Upper lobe of right lung (tissue), 1 donor: ENCODE measurements around the gene NAALADL2. TPM values are rescaled to one million over a fixed set of nuclear protein-coding genes. Genes with fewer than 3 reads are reported as not detected.

Experiments used
- ATAC-seq: fragments of 200-7000 bp; cut with Tn5 transposase; one replicate; pipeline ENCODE4 v1.9.1; 2020; ENCODE audit warnings: mild to moderate bottlenecking, moderate library complexity
- DNase-seq: peaks from one replicate; pipeline ENCODE4 v3.0.0-alpha.2; 2020
- H3K27ac ChIP-seq: fragments of 200-600 bp; one replicate; pipeline ENCODE4 v1.8.0; 2022
- H3K27me3 ChIP-seq: fragments of 200-600 bp; one replicate; pipeline ENCODE4 v1.8.0; 2022; ENCODE audit warnings: mild to moderate bottlenecking
- H3K36me3 ChIP-seq: fragments of 200-600 bp; one replicate; pipeline ENCODE4 v1.8.0; 2022
- H3K4me1 ChIP-seq: fragments of 200-600 bp; one replicate; pipeline ENCODE4 v1.8.0; 2022
- H3K4me3 ChIP-seq: fragments of 200-600 bp; one replicate; pipeline ENCODE4 v1.8.0; 2022; ENCODE audit warnings: mild to moderate bottlenecking
- H3K9me3 ChIP-seq: fragments of 200-600 bp; one replicate; pipeline ENCODE4 v1.8.0; 2022
- intact Hi-C: fragments of 100-400 bp; cut with DNase I; formaldehyde crosslinking; loops from one replicate; pipeline ENCODE4 v1.11.0; 2022
- total RNA-seq: library from RNA; stranded (reverse); fragmentation: NEBNext Ultra II Directional; extraction: Animal tissue kit (Norgen Biotek cat#: 25700); gene quantifications from one replicate; pipeline ENCODE4 v1.2.1, GENCODE V29; 2021
- TF ChIP-seq, protein P1 (sequence below): fragments of 200-600 bp; IDR thresholded peaks from one replicate; pipeline ENCODE4 v1.8.0; 2022; ENCODE audit warnings: antibody characterized with exemption
- donor health status: DM: no; HTN: yes; CAD: no; lungs with severe emphysema.

NAALADL2 gene
- total RNA-seq, 1 donor from 2014 or later: 8.5 TPM

- intact Hi-C loops: no loop called here
- no peak for ATAC-seq
These were observed 37.7 kb upstream of the NAALADL2 start for GRCh38 chr3:174821477-174821876.

GRCh38 chr3:174822320-174822719 is 36.8 kb upstream of the NAALADL2 start:
- intact Hi-C loops: no loop called here
- H3K27ac ChIP-seq: no peak overlapping the region
- no peak overlapping the region for H3K4me3 ChIP-seq
- DNase-seq: no peak
- H3K27me3 ChIP-seq: no peaks in the 10 kb centered on the region
- H3K4me1 ChIP-seq: no peaks in the 10 kb centered on the region
- H3K9me3 ChIP-seq: no peaks in the 10 kb centered on the region
- TF ChIP-seq, protein P1, sequence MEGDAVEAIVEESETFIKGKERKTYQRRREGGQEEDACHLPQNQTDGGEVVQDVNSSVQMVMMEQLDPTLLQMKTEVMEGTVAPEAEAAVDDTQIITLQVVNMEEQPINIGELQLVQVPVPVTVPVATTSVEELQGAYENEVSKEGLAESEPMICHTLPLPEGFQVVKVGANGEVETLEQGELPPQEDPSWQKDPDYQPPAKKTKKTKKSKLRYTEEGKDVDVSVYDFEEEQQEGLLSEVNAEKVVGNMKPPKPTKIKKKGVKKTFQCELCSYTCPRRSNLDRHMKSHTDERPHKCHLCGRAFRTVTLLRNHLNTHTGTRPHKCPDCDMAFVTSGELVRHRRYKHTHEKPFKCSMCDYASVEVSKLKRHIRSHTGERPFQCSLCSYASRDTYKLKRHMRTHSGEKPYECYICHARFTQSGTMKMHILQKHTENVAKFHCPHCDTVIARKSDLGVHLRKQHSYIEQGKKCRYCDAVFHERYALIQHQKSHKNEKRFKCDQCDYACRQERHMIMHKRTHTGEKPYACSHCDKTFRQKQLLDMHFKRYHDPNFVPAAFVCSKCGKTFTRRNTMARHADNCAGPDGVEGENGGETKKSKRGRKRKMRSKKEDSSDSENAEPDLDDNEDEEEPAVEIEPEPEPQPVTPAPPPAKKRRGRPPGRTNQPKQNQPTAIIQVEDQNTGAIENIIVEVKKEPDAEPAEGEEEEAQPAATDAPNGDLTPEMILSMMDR: no peak
- no peaks in the 10 kb centered on the region for H3K36me3 ChIP-seq
- no peak for ATAC-seq

More at GRCh38 chr3:174821477-174821876, 37.7 kb upstream of the NAALADL2 start:
- no peaks in the 10 kb centered on the region for H3K27me3 ChIP-seq
- DNase-seq: no peak
- no peak overlapping the region for H3K4me3 ChIP-seq
- no peaks in the 10 kb centered on the region for H3K36me3 ChIP-seq
- no peaks in the 10 kb centered on the region for H3K4me1 ChIP-seq
- no peaks in the 10 kb centered on the region for H3K9me3 ChIP-seq
- TF ChIP-seq, protein P1: no peak
- no peak overlapping the region for H3K27ac ChIP-seq

DNA sequence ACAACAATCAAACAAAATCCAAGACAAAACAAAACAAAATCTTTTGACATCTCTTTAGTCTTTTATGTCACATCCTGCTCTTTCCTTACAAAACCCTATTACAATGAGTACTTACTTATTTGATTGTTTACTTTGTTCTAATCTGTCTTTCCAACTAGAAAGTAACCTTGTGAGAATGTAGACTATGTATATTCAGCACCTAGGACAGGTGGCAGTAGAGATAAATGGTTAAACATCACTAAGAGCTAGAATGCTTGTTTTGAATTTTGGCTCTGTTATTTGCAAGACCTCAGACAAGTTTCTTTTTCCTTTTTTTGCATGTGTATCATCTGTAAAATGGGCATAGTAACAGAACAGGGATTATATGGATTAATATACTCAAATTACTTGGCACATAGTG is 33.1 kb upstream of the NAALADL2 start:
- ATAC-seq (no peak), DNase-seq (no peak)
- intact Hi-C loops: no loop called here
- no peaks in the 10 kb centered on the region for H3K4me1 ChIP-seq
- H3K27ac ChIP-seq: no peak overlapping the region
- no peak overlapping the region for H3K4me3 ChIP-seq
- no peaks in the 10 kb centered on the region for H3K27me3 ChIP-seq
- no peaks in the 10 kb centered on the region for H3K36me3 ChIP-seq
- H3K9me3 ChIP-seq: no peaks in the 10 kb centered on the region
- TF ChIP-seq, protein P1: no peak

DNA sequence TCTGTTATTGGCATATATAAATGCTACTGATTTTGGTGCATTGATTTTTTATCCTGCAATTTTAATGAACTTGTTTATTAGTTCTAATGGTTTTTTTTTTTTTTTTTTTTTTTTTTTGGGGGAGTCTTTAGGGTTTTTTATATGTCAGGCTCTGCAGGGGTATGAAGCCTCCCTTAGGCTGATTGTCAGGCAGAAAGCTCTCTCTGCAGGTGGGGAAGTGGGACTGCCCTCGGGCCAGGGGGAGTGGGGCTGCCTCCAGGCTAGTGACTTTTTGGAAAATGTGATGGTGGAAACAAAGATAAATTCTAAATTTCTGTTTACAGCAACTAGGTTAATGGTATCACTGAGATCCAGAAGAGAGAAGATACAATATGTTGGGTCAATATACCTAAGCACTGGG is 14.4 kb upstream of the NAALADL2 start:
- TF ChIP-seq, protein P1: no peak
- no peak overlapping the region for H3K27ac ChIP-seq
- H3K9me3 ChIP-seq: peaks cover 2% of the 10 kb centered on the region
- ATAC-seq: no peak
- DNase-seq: no peak
- no peaks in the 10 kb centered on the region for H3K36me3 ChIP-seq
- intact Hi-C loops: no loop called here
- no peaks in the 10 kb centered on the region for H3K4me1 ChIP-seq
- H3K4me3 ChIP-seq: no peak overlapping the region
- H3K27me3 ChIP-seq: no peaks in the 10 kb centered on the region

DNA sequence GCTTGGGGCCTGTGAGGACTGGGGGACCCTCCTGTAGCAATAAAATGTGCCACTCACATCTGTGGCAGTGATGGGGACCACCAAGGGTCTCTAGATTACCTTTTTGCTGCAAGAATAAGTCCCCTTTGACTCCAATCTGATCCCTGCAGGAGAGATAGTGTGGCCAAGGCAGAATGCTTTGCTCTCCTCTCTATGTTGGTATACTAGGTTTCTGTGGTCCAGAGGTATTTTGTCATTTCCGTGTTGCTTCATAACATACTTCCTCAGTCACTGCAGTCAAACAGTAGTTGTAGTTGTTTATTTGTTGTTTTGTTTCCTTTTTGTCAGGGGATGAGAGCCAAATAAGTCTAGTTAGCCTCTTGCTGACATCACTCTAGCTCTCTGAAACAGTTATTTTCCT is 13.1 kb upstream of the NAALADL2 start:
- DNase-seq (no peak), ATAC-seq (no peak)
- Histone ChIP-seq H3K27ac (no peak overlapping the region), H3K27me3 (no peaks in the 10 kb centered on the region), H3K9me3 (peaks cover 8% of the 10 kb centered on the region), H3K36me3 (no peaks in the 10 kb centered on the region), H3K4me1 (no peaks in the 10 kb centered on the region), H3K4me3 (no peak overlapping the region)
- TF ChIP-seq, protein P1: no peak
- intact Hi-C loops: no loop called here

DNA sequence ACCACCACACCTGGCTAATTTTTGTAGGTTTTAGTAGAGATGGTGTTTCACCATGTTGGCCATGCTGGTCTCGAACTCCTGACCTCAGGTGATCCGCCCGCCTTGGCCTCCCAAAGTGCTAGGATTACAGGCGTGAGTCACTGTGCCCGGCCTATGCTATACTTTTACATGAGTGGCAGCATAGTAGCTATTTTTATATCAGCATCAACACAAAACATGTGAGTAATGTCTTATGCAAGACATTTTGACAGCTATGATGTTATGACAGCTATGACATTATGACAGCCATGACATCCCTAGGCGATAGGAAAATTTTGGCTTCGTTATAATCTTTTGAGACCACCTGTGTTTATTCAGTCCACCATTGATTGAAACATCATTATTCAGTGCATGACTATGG is 4.1 kb upstream of the NAALADL2 start:
- no peaks in the 10 kb centered on the region for H3K4me1 ChIP-seq
- intact Hi-C loops: no loop called here
- no peaks in the 10 kb centered on the region for H3K36me3 ChIP-seq
- ATAC-seq (no peak), DNase-seq (no peak)
- no peaks in the 10 kb centered on the region for H3K27me3 ChIP-seq
- no peak overlapping the region for H3K27ac ChIP-seq
- TF ChIP-seq, protein P1: no peak
- peaks cover 4% of the 10 kb centered on the region for H3K9me3 ChIP-seq
- H3K4me3 ChIP-seq: no peak overlapping the region
